Caki2 (cell line): Measurements from ENCODE around the gene PARP8. TPM values are rescaled to one million over a fixed set of nuclear protein-coding genes. Genes with fewer than 3 reads are reported as not detected.
"Not testable (repeated sequence)": the region's sequence is repeated elsewhere in the genome, so short reads cannot be mapped to it uniquely, and the experiment has no call there.

Experiments used
- DNase-seq: peaks from one replicate; pipeline ENCODE4 v3.0.0-alpha.2; 2015; ENCODE audit warnings: low read depth
- in situ Hi-C: cut with HindIII; loops from 2 replicates; pipeline ENCODE4 v1.10.0; 2016; ENCODE audit warnings: low sequenced_read_pairs, low pct_unique_long_range_greater_than_20kb, mixed read lengths
- total RNA-seq: library from RNA; depleted of rRNA; stranded (reverse); fragments of >200 nt; shearing (Covaris generic); gene quantifications from 2 replicates; pipeline ENCODE4 v1.2.3, GENCODE V29; 2014; ENCODE audit warnings: low replicate concordance

PARP8 gene
- total RNA-seq, 1 experiment from 2014 or later, result 2.7 TPM

DNA sequence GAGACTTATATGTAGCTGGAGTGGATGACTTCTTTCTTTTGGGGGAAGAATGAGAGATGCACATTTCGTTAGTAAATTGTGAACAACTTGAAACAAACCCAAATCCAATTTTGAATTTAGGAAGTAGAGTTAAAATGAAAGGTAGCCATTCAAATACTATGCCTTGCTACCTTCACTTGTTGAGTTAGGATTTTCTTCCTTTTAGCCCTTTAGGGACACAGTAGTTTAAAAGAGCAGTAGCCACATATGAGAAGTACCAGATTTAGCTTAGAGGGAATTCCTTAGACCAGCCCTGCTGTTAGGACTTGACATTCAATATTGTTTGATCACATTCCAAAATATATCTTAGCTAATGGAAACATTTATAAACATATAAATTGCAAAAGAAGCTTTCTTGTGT is 2.2 kb downstream of the PARP8 start:
- in situ Hi-C loops, DNase-seq: not testable (repeated sequence)

- in situ Hi-C loops, result no loop called here
- DNase-seq, result no peak
These were observed 6.2 kb downstream of the PARP8 start for GRCh38 chr5:50672663-50673062.

DNA sequence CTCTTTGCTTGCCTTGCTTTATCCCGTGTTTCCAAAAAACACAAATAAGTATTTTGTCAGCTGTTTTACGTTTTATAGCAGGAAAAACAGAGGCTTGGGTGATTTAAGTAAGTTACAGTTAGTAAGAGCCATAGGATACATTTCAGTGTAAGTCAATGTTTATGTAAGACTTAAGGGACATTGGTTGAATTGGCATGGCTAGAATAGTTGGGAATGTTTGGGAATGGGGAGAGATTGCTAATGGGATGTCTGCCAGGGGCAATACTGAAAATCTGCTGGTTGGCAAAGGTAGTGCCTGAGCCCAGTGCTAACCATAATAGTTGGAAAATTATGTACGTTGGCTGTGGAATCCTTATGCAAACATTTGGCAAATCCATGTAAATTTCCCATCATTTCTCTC is 7.0 kb downstream of the PARP8 start:
- DNase-seq, in situ Hi-C loops: not testable (repeated sequence)

DNA sequence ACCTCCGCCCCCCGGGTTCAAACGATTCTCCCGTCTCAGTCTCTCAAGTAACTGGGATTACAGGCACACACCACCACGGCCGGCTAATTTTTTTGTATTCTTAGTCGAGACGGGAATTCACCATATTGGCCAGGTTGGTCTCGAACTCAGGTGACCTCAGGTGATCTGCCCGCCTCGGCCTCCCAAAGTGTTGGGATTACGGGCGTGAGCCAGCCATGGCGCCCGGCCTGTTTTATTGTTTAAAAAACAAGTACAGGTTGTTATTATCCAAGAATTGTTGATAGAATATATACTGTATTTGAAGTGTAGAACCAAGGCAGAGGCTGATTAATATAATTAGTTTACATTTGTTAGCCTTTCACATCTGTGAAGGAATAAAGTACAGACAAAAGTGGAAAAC is 8.9 kb downstream of the PARP8 start:
- in situ Hi-C loops, result no loop called here
- DNase-seq, result no peak

GRCh38 chr5:50679554-50679953 is 13.1 kb downstream of the PARP8 start:
- in situ Hi-C loops, DNase-seq: not testable (repeated sequence)

DNA sequence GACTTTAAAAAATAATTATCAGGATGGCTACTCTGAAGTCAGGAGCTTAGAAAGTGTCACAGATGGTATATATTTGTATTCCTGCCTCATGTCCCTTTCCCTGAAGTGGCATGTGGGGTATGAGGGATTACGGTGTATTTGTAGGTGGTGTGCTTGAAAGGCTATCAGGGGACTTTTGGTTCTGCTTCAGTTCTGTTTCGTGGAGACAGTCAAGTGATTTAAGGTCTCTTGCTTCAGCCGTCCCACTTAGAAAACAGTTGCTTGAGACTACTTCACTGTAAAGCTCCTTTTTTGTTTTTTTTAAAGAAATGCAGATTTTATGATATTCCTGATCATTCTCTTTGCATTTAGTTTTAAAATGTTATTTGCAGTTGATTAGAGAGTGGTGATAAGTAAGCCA is 18.3 kb downstream of the PARP8 start:
- DNase-seq, result no peak
- in situ Hi-C loops, result no loop called here

- DNase-seq, result no peak
- in situ Hi-C loops, result no loop called here
These were observed 21.1 kb downstream of the PARP8 start for GRCh38 chr5:50687548-50687947.

DNA sequence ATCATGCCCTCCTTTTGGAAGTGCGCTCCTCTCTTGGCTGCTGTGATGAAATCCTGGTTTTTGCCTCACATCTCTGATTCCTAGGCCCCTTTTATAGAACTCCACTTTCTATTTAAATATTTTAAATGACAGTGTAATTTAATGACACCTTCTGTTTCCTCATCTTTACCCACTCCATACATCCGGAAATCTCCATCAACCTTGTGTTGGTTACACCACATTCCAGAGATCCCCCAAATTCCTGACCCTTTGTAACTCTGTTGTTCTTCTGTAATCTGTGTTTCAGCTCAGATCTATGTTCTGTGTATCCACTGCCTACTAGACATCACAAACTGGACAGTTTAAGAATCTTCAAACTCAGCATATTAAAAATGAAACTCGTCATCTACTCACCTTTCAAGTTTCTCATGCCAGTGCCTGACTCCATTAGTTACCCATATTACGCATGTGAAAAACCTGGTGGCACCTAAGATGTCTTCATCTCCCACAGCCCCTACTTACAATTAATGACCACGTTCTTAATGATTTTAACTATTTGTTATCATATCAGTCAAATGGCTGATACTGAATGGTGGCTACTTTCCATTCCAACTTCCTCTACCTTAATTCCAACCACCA is 25.1 kb downstream of the PARP8 start:
- DNase-seq, result no peak
- in situ Hi-C loops, result no loop called here

- in situ Hi-C loops, result no loop called here
- DNase-seq, result no peak
These were observed 27.7 kb downstream of the PARP8 start for GRCh38 chr5:50694027-50694590.

- in situ Hi-C loops, DNase-seq: not testable (repeated sequence)
These were observed 28.2 kb downstream of the PARP8 start for GRCh38 chr5:50694626-50695025.

DNA sequence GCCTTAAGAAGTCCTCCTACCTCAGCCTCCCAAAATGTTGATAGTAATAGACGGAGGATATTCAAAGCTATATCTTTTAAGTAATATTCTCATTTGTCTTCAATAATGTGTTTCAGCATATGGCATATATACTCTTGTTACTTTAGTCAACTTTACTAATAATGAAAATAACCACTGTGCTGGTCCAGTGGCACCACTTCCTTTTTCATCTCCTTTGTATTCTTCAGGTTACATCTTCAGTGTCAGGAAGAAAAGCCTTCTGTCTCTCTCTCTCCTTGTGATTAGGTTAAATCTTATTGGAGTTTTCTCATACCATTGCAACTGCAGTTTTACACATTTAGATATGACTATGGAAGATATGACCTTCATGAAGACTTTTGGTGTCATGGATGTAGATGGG is 31.3 kb downstream of the PARP8 start:
- no peak for DNase-seq
- in situ Hi-C loops, result no loop called here

GRCh38 chr5:50699737-50700136 is 33.3 kb downstream of the PARP8 start:
- in situ Hi-C loops, result no loop called here
- DNase-seq, result peak; percentile 7

- in situ Hi-C loops, result no loop called here
These were observed 34.3 kb downstream of the PARP8 start for GRCh38 chr5:50700706-50701105.

GRCh38 chr5:50702615-50703366 is 36.4 kb downstream of the PARP8 start:
- in situ Hi-C loops, result no loop called here
- no peak for DNase-seq

More at GRCh38 chr5:50700706-50701105, 34.3 kb downstream of the PARP8 start:
- DNase-seq, result no peak

DNA sequence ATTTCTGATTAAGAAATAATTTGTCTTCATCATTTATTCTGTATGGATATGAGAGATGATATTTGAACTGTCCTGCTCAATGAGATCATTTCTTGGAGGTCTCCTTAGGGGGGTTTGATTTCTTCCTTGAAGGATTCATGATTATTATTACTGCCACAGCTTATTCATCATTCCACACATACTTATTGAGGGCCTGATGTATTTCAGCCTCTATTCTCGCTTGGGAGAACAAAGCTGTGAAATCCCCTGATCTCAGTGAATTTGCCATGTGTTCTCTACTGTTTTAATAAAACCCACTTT is 36.9 kb downstream of the PARP8 start:
- in situ Hi-C loops, result no loop called here

DNA sequence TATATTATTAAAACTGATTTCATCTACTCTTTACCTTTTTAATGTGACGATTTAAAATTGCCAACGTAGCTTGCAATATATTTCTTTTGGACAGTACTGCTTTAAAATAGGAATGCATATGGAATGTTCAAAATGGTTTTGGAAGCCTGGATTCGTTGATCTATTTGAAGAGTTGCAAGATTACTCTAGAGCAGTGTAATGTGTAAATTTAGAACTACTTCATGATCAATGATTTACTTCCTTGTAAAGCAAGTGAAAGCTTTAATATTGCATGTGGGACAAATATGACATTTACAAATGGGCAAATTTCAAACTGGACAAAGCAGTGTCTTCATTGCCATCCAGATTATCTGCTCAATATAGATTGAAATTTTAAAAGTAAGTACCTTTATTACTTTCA is 38.3 kb downstream of the PARP8 start:
- in situ Hi-C loops, result no loop called here
- no peak for DNase-seq

More for the DNA sequence above, 36.9 kb downstream of the PARP8 start:
- DNase-seq, result no peak

- in situ Hi-C loops, result no loop called here
- DNase-seq, result no peak
These were observed 43.0 kb downstream of the PARP8 start for GRCh38 chr5:50709471-50709870.

- no peak for DNase-seq
- in situ Hi-C loops, result no loop called here
These were observed 44.4 kb downstream of the PARP8 start for GRCh38 chr5:50710838-50711237.

DNA sequence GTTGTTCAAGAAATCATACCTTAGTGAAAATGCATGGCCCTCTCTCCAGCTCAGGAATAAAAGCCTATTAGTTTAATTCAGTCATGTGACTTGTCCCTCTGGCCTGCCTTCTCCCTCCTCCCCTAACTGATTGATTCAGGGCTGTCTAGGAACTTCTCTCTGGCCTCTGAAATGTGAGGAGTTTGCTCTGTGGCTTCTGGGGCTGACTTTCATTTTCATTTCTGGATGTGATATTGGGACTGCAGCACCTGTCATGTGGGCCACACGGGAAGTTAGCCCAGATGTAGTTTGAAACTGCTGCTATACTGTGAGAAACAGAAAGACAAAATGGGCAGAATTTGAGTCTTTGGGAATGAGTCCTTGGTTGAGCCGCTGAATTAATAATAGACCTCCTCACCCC is 44.8 kb downstream of the PARP8 start:
- in situ Hi-C loops, result no loop called here
- peak; percentile 28 for DNase-seq

GRCh38 chr5:50712479-50712878 is 46.0 kb downstream of the PARP8 start:
- DNase-seq, result no peak
- in situ Hi-C loops, result no loop called here
